OCI-LY3 (cell line): ENCODE results near the gene LNPK.

Experiments used
- H2AFZ ChIP-seq: fragments of 200-600, 300-600 bp; shearing (Covaris generic); 2 replicates; pipeline ENCODE4 v1.6.0; 2014; ENCODE audit warnings: antibody characterized with exemption, low read depth, low read length
- H3K27ac ChIP-seq: fragments of 200-600, 300-600 bp; sonication (generic); 2 replicates; pipeline ENCODE4 v1.5.1; 2014; ENCODE audit warnings: mild to moderate bottlenecking, low read length, moderate library complexity, mixed read lengths
- H3K27me3 ChIP-seq: fragments of 200-600, 300-600 bp; sonication (generic); 2 replicates; pipeline ENCODE4 v1.6.1; 2014; ENCODE audit warnings: low read depth, low read length, mixed read lengths
- H3K36me3 ChIP-seq: fragments of 200-600, 300-600 bp; sonication (generic); replicated peaks from 2 replicates; pipeline ENCODE3; 2014; ENCODE audit warnings: low read depth, low read length, mixed read lengths
- H3K4me1 ChIP-seq: fragments of 300-600, 200-600 bp; sonication (generic); 2 replicates; pipeline ENCODE4 v1.6.1; 2014; ENCODE audit warnings: low read length, mixed read lengths
- H3K4me2 ChIP-seq: fragments of 200-600, 300-600 bp; sonication (generic); 2 replicates; pipeline ENCODE4 v1.6.1; 2014; ENCODE audit warnings: low read length, mixed read lengths
- H3K4me3 ChIP-seq: fragments of 300-600, 200-600 bp; sonication (generic); 2 replicates; pipeline ENCODE4 v1.5.1; 2014; ENCODE audit warnings: antibody characterized with exemption, mild to moderate bottlenecking, low read length, moderate library complexity
- H3K79me2 ChIP-seq: fragments of 300-600, 200-600 bp; shearing (Covaris generic); 2 replicates; pipeline ENCODE4 v1.6.1; 2014; ENCODE audit warnings: mild to moderate bottlenecking, low read length, mixed read lengths
- H3K9ac ChIP-seq: fragments of 300-600, 200-600 bp; shearing (Covaris generic); 2 replicates; pipeline ENCODE4 v1.6.0; 2014; ENCODE audit warnings: mild to moderate bottlenecking, low read length, moderate library complexity
- H3K9me3 ChIP-seq: fragments of 200-600, 300-600 bp; shearing (Covaris generic); 2 replicates; pipeline ENCODE4 v1.6.1; 2014; ENCODE audit warnings: low read length, mixed read lengths; ENCODE audit not compliant: insufficient read depth
- H4K20me1 ChIP-seq: fragments of 200-600, 300-600 bp; sonication (generic); 2 replicates; pipeline ENCODE4 v1.6.1; 2016; ENCODE audit warnings: low read length, mixed read lengths; ENCODE audit not compliant: insufficient read depth
- EZH2phosphoT487 ChIP-seq: fragments of 200-600 bp; shearing (Covaris generic); IDR thresholded peaks from 2 replicates; pipeline ENCODE4 v1.6.1; 2018; ENCODE audit warnings: antibody characterized with exemption, mixed run types, low read depth
- TF ChIP-seq, protein P1 (sequence below): fragments of 200-600, 300-600 bp; sonication (generic); IDR thresholded peaks from 2 replicates; pipeline ENCODE4 v1.5.1; 2014; ENCODE audit warnings: antibody characterized with exemption, low read length, low read depth

The LNPK gene

DNA sequence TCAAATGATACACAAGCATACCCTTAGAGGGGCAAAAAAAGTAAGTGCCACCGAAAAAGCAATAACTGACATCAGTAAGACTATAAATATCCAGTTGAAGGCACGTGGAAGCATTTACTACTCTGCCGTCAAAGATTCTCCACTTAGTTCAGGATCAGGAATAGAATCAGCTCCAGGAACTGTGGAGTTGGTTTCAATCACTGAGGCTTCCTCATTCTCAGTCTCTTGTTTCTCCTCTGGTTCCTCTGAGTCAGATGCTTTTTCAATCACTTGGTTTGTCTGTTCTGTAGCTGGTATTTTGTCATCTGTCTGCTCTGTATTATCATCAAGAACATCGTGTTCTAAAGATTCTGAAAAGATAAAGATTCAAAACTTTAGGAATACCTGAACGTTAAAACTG, 72.2 kb downstream of the LNPK start:
- H3K4me1 ChIP-seq: no peaks in the 10 kb centered on the region
- no peak overlapping the region for H3K27ac ChIP-seq
- no peak overlapping the region for H2AFZ ChIP-seq
- peaks cover 3% of the 10 kb centered on the region for H3K36me3 ChIP-seq
- no peaks in the 10 kb centered on the region for H3K79me2 ChIP-seq
- H3K9me3 ChIP-seq: no peaks in the 10 kb centered on the region
- H3K4me3 ChIP-seq: no peak overlapping the region
- no peak for TF ChIP-seq EZH2phosphoT487
- TF ChIP-seq, protein P1, sequence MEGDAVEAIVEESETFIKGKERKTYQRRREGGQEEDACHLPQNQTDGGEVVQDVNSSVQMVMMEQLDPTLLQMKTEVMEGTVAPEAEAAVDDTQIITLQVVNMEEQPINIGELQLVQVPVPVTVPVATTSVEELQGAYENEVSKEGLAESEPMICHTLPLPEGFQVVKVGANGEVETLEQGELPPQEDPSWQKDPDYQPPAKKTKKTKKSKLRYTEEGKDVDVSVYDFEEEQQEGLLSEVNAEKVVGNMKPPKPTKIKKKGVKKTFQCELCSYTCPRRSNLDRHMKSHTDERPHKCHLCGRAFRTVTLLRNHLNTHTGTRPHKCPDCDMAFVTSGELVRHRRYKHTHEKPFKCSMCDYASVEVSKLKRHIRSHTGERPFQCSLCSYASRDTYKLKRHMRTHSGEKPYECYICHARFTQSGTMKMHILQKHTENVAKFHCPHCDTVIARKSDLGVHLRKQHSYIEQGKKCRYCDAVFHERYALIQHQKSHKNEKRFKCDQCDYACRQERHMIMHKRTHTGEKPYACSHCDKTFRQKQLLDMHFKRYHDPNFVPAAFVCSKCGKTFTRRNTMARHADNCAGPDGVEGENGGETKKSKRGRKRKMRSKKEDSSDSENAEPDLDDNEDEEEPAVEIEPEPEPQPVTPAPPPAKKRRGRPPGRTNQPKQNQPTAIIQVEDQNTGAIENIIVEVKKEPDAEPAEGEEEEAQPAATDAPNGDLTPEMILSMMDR: no peak
- no peaks in the 10 kb centered on the region for H4K20me1 ChIP-seq
- H3K4me2 ChIP-seq: no peak overlapping the region
- H3K27me3 ChIP-seq: no peaks in the 10 kb centered on the region
- no peak overlapping the region for H3K9ac ChIP-seq

DNA sequence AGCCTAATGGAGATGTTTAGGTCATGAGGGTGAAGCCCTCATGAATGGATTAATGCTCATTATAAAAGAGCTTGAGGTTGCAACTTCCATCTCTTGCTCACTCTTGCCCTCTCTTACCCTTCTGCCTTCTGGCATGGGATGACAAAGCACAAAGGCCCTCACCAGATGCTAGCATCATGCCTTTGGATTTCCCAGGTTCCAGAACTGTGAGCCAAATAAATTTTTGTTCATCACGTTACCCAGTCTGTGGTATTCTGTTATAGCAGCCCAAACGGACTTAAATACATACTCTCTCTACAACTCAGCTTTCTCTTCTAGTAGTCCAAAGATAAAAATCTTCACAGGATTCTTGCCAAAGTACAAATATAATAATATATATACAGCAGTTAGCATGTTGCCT, 75.8 kb downstream of the LNPK start:
- H3K36me3 ChIP-seq: no peaks in the 10 kb centered on the region
- no peaks in the 10 kb centered on the region for H3K9me3 ChIP-seq
- no peak overlapping the region for H3K27ac ChIP-seq
- H3K79me2 ChIP-seq: no peaks in the 10 kb centered on the region
- no peak overlapping the region for H3K4me2 ChIP-seq
- H3K9ac ChIP-seq: no peak overlapping the region
- no peaks in the 10 kb centered on the region for H3K4me1 ChIP-seq
- no peaks in the 10 kb centered on the region for H4K20me1 ChIP-seq
- H2AFZ ChIP-seq: no peak overlapping the region
- no peak overlapping the region for H3K4me3 ChIP-seq
- TF ChIP-seq, protein P1: no peak
- no peak for TF ChIP-seq EZH2phosphoT487
- H3K27me3 ChIP-seq: no peaks in the 10 kb centered on the region

DNA sequence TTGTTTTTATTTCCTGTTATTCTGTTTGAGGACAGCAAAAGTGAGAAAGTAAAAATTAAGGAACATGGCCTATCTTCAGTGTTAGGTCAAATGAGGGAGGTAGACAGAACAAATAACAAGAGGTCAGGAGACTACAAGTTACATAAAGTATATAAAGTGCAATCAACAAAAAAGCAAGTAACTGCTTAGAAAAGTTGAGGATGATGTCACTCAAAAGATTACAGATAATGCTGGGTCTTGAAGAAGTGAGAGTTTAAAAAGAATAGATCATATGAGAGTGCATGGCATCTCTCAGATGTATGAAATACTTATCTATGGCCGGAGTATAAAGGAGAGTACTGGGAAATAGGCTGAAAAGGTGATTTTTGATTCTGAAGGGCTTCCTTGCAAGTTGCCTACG, 79.9 kb downstream of the LNPK start:
- H3K9me3 ChIP-seq: no peaks in the 10 kb centered on the region
- TF ChIP-seq, protein P1: no peak
- TF ChIP-seq EZH2phosphoT487: no peak

GRCh38 chr2:175918935-175919334, 83.1 kb downstream of the LNPK start:
- Histone ChIP-seq H3K4me2 (no peak overlapping the region), H4K20me1 (no peaks in the 10 kb centered on the region), H3K9ac (no peak overlapping the region), H3K27ac (no peak overlapping the region), H3K4me3 (no peak overlapping the region), H3K9me3 (no peaks in the 10 kb centered on the region), H3K79me2 (no peaks in the 10 kb centered on the region), H3K4me1 (no peaks in the 10 kb centered on the region), H3K27me3 (no peaks in the 10 kb centered on the region), H2AFZ (no peak overlapping the region), H3K36me3 (no peaks in the 10 kb centered on the region)
- no peak for TF ChIP-seq EZH2phosphoT487
- TF ChIP-seq, protein P1: no peak

More for the DNA sequence above, 79.9 kb downstream of the LNPK start:
- Histone ChIP-seq H3K4me3 (no peak overlapping the region), H3K27ac (no peak overlapping the region), H3K9ac (no peak overlapping the region), H3K27me3 (no peaks in the 10 kb centered on the region), H3K4me1 (no peaks in the 10 kb centered on the region), H3K36me3 (no peaks in the 10 kb centered on the region), H3K79me2 (no peaks in the 10 kb centered on the region), H2AFZ (no peak overlapping the region), H4K20me1 (no peaks in the 10 kb centered on the region), H3K4me2 (no peak overlapping the region)
